SK-N-MC (cell line): ENCODE results near the gene FCAMR.

Experiments
- EZH2 ChIP-seq: fragments of 200-600 bp; sonication (generic); IDR thresholded peaks from one replicate; pipeline ENCODE4 v1.6.1; 2017; ENCODE audit warnings: antibody characterized with exemption
- FOXP2 ChIP-seq: optimal IDR thresholded peaks from 2 replicates; pipeline ENCODE3; 2011; ENCODE audit warnings: mild to moderate bottlenecking, moderate library complexity; ENCODE audit not compliant: insufficient read depth; ENCODE audit errors: extremely low read length, control extremely low read depth
- POLR2AphosphoS5 ChIP-seq: IDR thresholded peaks from 2 replicates; pipeline ENCODE4 v1.6.1; 2012; ENCODE audit warnings: mild to moderate bottlenecking, low read depth, low read length, borderline replicate concordance

DNA sequence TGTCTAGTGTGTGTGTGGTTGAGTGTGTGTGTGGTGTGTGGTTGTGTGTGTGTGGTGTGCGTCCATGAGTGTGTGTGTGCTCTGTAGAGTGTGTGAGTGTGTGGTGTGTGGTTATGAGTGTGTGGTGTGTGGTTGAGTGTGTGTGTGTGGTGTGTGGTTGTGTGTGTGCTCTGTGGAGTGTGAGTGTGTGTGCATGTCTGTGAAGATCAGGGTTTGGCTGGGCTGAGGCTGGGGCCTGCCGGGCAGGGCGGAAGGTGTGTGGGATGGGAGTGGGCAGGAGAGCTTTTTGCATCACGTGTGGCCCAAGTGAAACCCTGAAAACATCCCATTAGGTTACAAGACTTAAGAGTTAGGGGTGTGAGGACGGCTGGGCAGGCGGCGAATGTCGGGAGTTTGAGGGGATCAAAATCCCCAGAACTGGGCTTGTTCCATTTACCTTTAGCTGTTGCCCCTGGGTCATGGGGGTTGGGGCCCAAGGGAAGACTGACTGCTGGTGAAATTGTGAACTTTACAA, 45.6 kb downstream of the FCAMR start:
- TF ChIP-seq POLR2AphosphoS5 = no peak
- TF ChIP-seq EZH2 = no peak
- TF ChIP-seq FOXP2 = no peak
